Measurements from ENCODE around the gene ZNF614.
A peak's percentile ranks its signal among the peaks of the same experiment; 100 is the strongest.

ZNF614 gene

GRCh38 chr19:51971624-51972023 is 56.6 kb downstream of the ZNF614 start:
- Histone ChIP-seq H3K14ac (ENCODE audit: low read length in 2 of 2) (no peak overlapping the region), H4K8ac (ENCODE audit: low read length) (no peak overlapping the region), H4K91ac (ENCODE audit: low read length) (no peak overlapping the region), H3K27ac (ENCODE audit: low read length, poor library complexity, severe bottlenecking) (no peak overlapping the region), H2BK15ac (ENCODE audit: low read depth, poor library complexity, severe bottlenecking) (no peak overlapping the region), H3K4me3 (ENCODE audit: insufficient read depth in 1 of 2, low read depth in 1 of 2, low read length in 2 of 2) (peak overlapping the region in 1 of 2 experiments; percentile 61), H3K4me1 (ENCODE audit: control insufficient read depth, insufficient read depth, low read depth, low read length) (no peaks in the 10 kb centered on the region), H2BK120ac (ENCODE audit: low read depth, low read length) (no peak overlapping the region), H3K36me3 (ENCODE audit: control insufficient read depth in 1 of 2, insufficient read depth in 2 of 2, low read depth in 1 of 2, low read length in 2 of 2) (peaks cover 48 to 80% of the 10 kb centered on the region in 2 experiments), H3K23ac (ENCODE audit: low read length in 2 of 2) (no peak overlapping the region), H3K4me2 (ENCODE audit: low read length, poor library complexity, severe bottlenecking) (no peak overlapping the region), H3K79me1 (replicated peaks; ENCODE audit: low read length, poor library complexity, severe bottlenecking) (peaks cover 24% of the 10 kb centered on the region), H2BK5ac (ENCODE audit: low read depth, low read length, poor library complexity, severe bottlenecking) (no peak overlapping the region), H3K9me3 (ENCODE audit: control insufficient read depth, low read length) (peaks cover 97% of the 10 kb centered on the region), H3K18ac (ENCODE audit: low read depth in 1 of 2, low read length in 2 of 2) (no peak overlapping the region), H2AFZ (ENCODE audit: low read depth, low read length) (no peak overlapping the region), H3K9ac (ENCODE audit: low read length) (no peak overlapping the region), H3K4ac (ENCODE audit: low read depth in 1 of 2, low read length in 2 of 2) (no peak overlapping the region), H2AK5ac (ENCODE audit: low read length, severe bottlenecking) (no peak overlapping the region), H3K27me3 (ENCODE audit: control insufficient read depth in 1 of 2, insufficient read depth in 1 of 2, low read length in 2 of 2) (no peaks in the 10 kb centered on the region), H2BK12ac (ENCODE audit: low read length in 2 of 2) (no peak overlapping the region)
- DNase-seq: peak; percentile 41
- 94% methylated on average over 3 of the region's 4 CpGs for WGBS

GRCh38 chr19:51970718-51971117 is 57.5 kb downstream of the ZNF614 start:
- Histone ChIP-seq H3K4me2 (ENCODE audit: low read length, poor library complexity, severe bottlenecking) (no peak overlapping the region), H3K79me1 (replicated peaks; ENCODE audit: low read length, poor library complexity, severe bottlenecking) (peaks cover 18% of the 10 kb centered on the region), H2AK5ac (ENCODE audit: low read length, severe bottlenecking) (no peak overlapping the region), H3K14ac (ENCODE audit: low read length in 2 of 2) (no peak overlapping the region), H3K9me3 (ENCODE audit: control insufficient read depth, low read length) (peaks cover 97% of the 10 kb centered on the region), H3K18ac (ENCODE audit: low read depth in 1 of 2, low read length in 2 of 2) (no peak overlapping the region), H4K91ac (ENCODE audit: low read length) (no peak overlapping the region), H3K9ac (ENCODE audit: low read length) (no peak overlapping the region), H2BK5ac (ENCODE audit: low read depth, low read length, poor library complexity, severe bottlenecking) (no peak overlapping the region), H3K4me3 (ENCODE audit: insufficient read depth in 1 of 2, low read depth in 1 of 2, low read length in 2 of 2) (peak overlapping the region in 1 of 2 experiments; percentile 61), H3K4ac (ENCODE audit: low read depth in 1 of 2, low read length in 2 of 2) (no peak overlapping the region), H3K23ac (ENCODE audit: low read length in 2 of 2) (no peak overlapping the region), H3K4me1 (ENCODE audit: control insufficient read depth, insufficient read depth, low read depth, low read length) (no peaks in the 10 kb centered on the region), H2BK120ac (ENCODE audit: low read depth, low read length) (no peak overlapping the region), H2AFZ (ENCODE audit: low read depth, low read length) (no peak overlapping the region), H2BK12ac (ENCODE audit: low read length in 2 of 2) (no peak overlapping the region), H3K27me3 (ENCODE audit: control insufficient read depth in 1 of 2, insufficient read depth in 1 of 2, low read length in 2 of 2) (no peaks in the 10 kb centered on the region), H3K27ac (ENCODE audit: low read length, poor library complexity, severe bottlenecking) (no peak overlapping the region), H2BK15ac (ENCODE audit: low read depth, poor library complexity, severe bottlenecking) (no peak overlapping the region), H4K8ac (ENCODE audit: low read length) (no peak overlapping the region), H3K36me3 (ENCODE audit: control insufficient read depth in 1 of 2, insufficient read depth in 2 of 2, low read depth in 1 of 2, low read length in 2 of 2) (peaks cover 49 to 89% of the 10 kb centered on the region in 2 experiments)
- no peak for DNase-seq
- 100% methylated on average over 1 of the region's 1 CpG for WGBS

- Histone ChIP-seq H2AK5ac (ENCODE audit: low read length, severe bottlenecking) (no peak overlapping the region), H3K4ac (ENCODE audit: low read depth in 1 of 2, low read length in 2 of 2) (no peak overlapping the region), H2AFZ (ENCODE audit: low read depth, low read length) (no peak overlapping the region), H3K27ac (ENCODE audit: low read length, poor library complexity, severe bottlenecking) (no peak overlapping the region), H4K91ac (ENCODE audit: low read length) (no peak overlapping the region), H2BK15ac (ENCODE audit: low read depth, poor library complexity, severe bottlenecking) (no peak overlapping the region), H3K4me1 (ENCODE audit: control insufficient read depth, insufficient read depth, low read depth, low read length) (no peaks in the 10 kb centered on the region), H3K14ac (ENCODE audit: low read length in 2 of 2) (no peak overlapping the region), H2BK12ac (ENCODE audit: low read length in 2 of 2) (no peak overlapping the region), H3K9me3 (ENCODE audit: control insufficient read depth, low read length) (peaks cover 95% of the 10 kb centered on the region), H3K4me2 (ENCODE audit: low read length, poor library complexity, severe bottlenecking) (no peak overlapping the region), H4K8ac (ENCODE audit: low read length) (no peak overlapping the region), H2BK120ac (ENCODE audit: low read depth, low read length) (no peak overlapping the region), H3K9ac (ENCODE audit: low read length) (no peak overlapping the region), H3K27me3 (ENCODE audit: control insufficient read depth in 1 of 2, insufficient read depth in 1 of 2, low read length in 2 of 2) (no peaks in the 10 kb centered on the region), H3K4me3 (ENCODE audit: insufficient read depth in 1 of 2, low read depth in 1 of 2, low read length in 2 of 2) (peak overlapping the region in 1 of 2 experiments; percentile 63), H3K23ac (ENCODE audit: low read length in 2 of 2) (no peak overlapping the region), H2BK5ac (ENCODE audit: low read depth, low read length, poor library complexity, severe bottlenecking) (no peak overlapping the region), H3K36me3 (ENCODE audit: control insufficient read depth in 1 of 2, insufficient read depth in 2 of 2, low read depth in 1 of 2, low read length in 2 of 2) (peaks cover 45 to 76% of the 10 kb centered on the region in 2 experiments), H3K18ac (ENCODE audit: low read depth in 1 of 2, low read length in 2 of 2) (no peak overlapping the region), H3K79me1 (replicated peaks; ENCODE audit: low read length, poor library complexity, severe bottlenecking) (peaks cover 9% of the 10 kb centered on the region)
- 100% methylated on average over 5 of the region's 5 CpGs for WGBS
- DNase-seq: no peak
Observed at GRCh38 chr19:51965583-51965982, 62.6 kb downstream of the ZNF614 start.
